Activated CD4-positive, alpha-beta memory T cell treated with anti-CD3 and anti-CD28 coated beads, Interleukin-2, amount 10 ng/mL, durations not matched to agents 7 days and 5 days (primary cell): Measurements from ENCODE around the gene NAXE. TPM values are rescaled to one million over a fixed set of nuclear protein-coding genes. Genes with fewer than 3 reads are reported as not detected.

Source experiments
- CTCF ChIA-PET: fragments of 350-600 bp; sonication (Branson Sonifier 250); formaldehyde crosslinking; loops from one replicate; lab custom pipeline; 2021; ENCODE audit warnings: antibody characterized with exemption, inconsistent platforms; lab: Charles Lee
- POLR2A ChIA-PET: fragments of 350-600 bp; sonication (Branson Sonifier 250); formaldehyde crosslinking; loops from one replicate; lab custom pipeline; 2021; ENCODE audit warnings: antibody characterized with exemption; lab: Charles Lee
- DNase-seq: peaks from one replicate; pipeline ENCODE4 v3.0.0-alpha.2; 2020
- H3K27ac Mint-ChIP-seq: one replicate; pipeline ENCODE4 v1.8.0; 2021; ENCODE audit warnings: mild to moderate bottlenecking, mixed read lengths
- H3K27me3 Mint-ChIP-seq: one replicate; pipeline ENCODE4 v1.8.0; 2021; ENCODE audit warnings: mixed read lengths
- H3K36me3 Mint-ChIP-seq: one replicate; pipeline ENCODE4 v1.8.0; 2021; ENCODE audit warnings: low read depth, mixed read lengths
- H3K4me1 Mint-ChIP-seq: one replicate; pipeline ENCODE4 v1.8.0; 2021; ENCODE audit warnings: mixed read lengths
- H3K4me3 Mint-ChIP-seq: one replicate; pipeline ENCODE4 v1.8.0; 2021; ENCODE audit warnings: mild to moderate bottlenecking, mixed read lengths
- H3K9me3 Mint-ChIP-seq: one replicate; pipeline ENCODE4 v1.8.0; 2021; ENCODE audit warnings: mixed read lengths
- total RNA-seq, 2 experiments: library from RNA; stranded (reverse); gene quantifications; one replicate each; pipeline ENCODE4 v1.2.3, GENCODE V29; 2021

The NAXE gene
- total RNA-seq, 2 experiments from 2014 or later: 45.3 to 46.1 TPM

DNA sequence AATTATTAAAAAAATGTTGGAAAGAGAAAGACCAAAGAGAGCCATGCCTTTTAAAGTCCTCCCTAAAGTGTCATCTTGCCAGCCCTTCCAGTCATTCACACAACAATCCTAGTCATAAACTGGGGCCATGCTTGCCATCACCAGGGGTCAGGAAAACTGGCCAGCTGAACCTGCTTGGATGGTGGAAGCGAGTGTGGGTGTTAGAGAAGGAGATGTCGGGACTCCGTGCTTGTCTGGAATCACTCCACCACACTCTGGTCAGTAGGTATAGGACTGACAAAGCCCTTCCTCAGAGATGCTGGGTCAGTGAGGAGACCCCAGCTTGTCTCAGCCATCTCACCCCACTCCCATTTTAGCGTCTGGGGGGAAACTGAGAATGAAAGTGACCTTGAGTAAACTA lies 24.4 kb downstream of the NAXE start:
- POLR2A ChIA-PET: no interaction called here
- Mint-ChIP-seq H3K27me3 (peaks cover 62% of the 10 kb centered on the region), H3K27ac (no peak overlapping the region), H3K4me1 (peaks cover 2% of the 10 kb centered on the region), H3K36me3 (no peaks in the 10 kb centered on the region), H3K4me3 (no peak overlapping the region), H3K9me3 (no peaks in the 10 kb centered on the region)
- CTCF ChIA-PET: interaction anchor here (0.8 to 5.6 kb wide), 2 partner anchors 10 to 62 kb away, joined by 4 to 47 read pairs; no protein-coding TSS in a partner anchor
- no peak for DNase-seq

DNA sequence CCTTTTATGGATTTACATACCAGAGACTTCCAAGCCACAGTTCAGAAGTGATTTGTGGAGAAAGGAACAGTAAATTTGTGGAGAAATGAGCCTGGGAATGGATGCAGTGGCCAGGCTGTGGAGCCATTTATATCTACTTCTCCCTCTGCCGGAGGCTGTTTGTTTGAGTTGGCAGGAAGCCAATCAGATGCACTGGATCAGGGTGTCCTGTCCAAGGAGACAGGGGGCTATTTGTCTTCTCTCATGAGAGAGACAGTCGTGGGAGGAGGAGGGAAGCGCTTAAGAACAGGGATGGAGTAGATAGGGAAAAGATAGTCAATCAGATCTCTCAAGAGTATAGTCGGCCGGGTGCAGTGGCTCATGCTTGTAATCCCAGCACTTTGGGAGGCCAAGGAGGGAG lies 24.9 kb downstream of the NAXE start:
- POLR2A ChIA-PET: no interaction called here
- Mint-ChIP-seq H3K4me1 (peaks cover 2% of the 10 kb centered on the region), H3K9me3 (no peaks in the 10 kb centered on the region), H3K27me3 (peaks cover 66% of the 10 kb centered on the region), H3K4me3 (no peak overlapping the region), H3K27ac (no peak overlapping the region), H3K36me3 (no peaks in the 10 kb centered on the region)
- no peak for DNase-seq
- CTCF ChIA-PET: interaction anchor here (1.2 to 1.7 kb wide), 2 partner anchors 11 to 27 kb away, joined by 3 to 13 read pairs; no protein-coding TSS in a partner anchor

DNA sequence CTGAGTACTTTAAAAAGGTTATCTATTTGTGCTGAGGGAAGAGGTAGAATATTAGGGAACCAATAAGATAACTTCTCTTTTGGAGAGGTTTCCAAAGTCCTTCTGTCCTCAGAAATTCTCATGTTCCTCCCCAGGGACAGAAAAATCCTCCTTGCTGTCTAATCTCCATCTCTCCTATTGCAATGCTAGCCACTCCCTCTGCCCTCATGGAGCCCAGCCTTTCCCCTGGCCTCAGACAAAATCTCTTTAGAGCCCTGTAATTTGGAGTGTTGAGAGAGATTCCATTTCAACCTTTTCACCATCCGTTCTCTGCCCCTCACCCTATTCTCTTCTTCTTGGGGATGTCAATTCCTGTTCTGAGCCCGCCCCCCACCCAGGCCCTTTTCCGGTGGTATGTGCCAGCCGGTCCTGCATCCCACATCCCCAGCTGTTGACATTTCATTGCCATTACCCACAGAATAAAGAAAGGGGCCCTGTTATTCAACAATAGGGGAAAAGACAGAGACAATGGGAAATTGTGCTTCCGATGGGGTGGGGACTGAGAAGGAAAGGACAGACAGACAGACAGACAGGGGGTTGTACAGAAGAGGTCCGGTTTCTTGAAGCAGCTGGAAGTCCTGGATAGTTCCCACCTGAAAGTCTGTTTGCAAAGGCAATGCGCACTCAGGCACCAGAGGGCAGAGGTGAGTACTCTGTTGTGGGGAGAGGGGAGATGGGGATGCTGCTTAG lies 27.4 kb downstream of the NAXE start, which contains the start of gene HAPLN2:
HAPLN2 (plus strand) TSS at position 563 of the 729 bp plus-strand sequence. CDS start 4,076 bp downstream, outside the sequence.
- ChIA-PET CTCF (interaction anchor here (0.7 to 13.8 kb wide), 4 partner anchors 9 to 53 kb away, joined by 3 to 275 read pairs (median 5); no protein-coding TSS in a partner anchor), POLR2A (no interaction called here)
- H3K27ac Mint-ChIP-seq: no peak within 1 kb of the TSS
- H3K9me3 Mint-ChIP-seq: no peaks in the 10 kb centered on the region
- peak; percentile 30 for DNase-seq
- H3K4me3 Mint-ChIP-seq: no peak within 1 kb of the TSS
- H3K27me3 Mint-ChIP-seq: peaks cover 73% of the 10 kb centered on the region
- H3K4me1 Mint-ChIP-seq: peaks cover 2% of the 10 kb centered on the region
- H3K36me3 Mint-ChIP-seq: no peaks in the 10 kb centered on the region

DNA sequence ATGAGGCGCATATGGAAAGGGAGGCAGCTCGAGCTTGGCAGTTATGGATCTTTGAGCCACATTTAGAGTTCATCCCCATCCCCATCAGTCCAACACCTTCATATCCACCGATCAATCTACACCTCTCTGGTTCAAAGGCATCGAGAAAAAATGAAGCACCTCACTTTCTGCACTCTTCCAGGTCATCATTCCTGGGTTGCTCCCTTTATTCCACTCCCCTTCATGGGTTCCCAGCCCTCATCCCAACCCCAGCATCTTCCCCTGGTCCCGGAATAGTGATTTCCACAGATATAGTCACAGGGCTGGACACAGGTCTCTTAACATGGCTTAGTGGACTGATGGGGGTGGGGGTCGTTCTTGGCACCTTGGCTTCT lies 28.0 kb downstream of the NAXE start:
- peaks cover 72% of the 10 kb centered on the region for H3K27me3 Mint-ChIP-seq
- POLR2A ChIA-PET: no interaction called here
- H3K36me3 Mint-ChIP-seq: no peaks in the 10 kb centered on the region
- H3K27ac Mint-ChIP-seq: no peak overlapping the region
- CTCF ChIA-PET: interaction anchor here (0.6 to 13.8 kb wide), 6 partner anchors 15 to 240 kb away, joined by 3 to 275 read pairs (median 3); no protein-coding TSS in a partner anchor
- H3K9me3 Mint-ChIP-seq: no peaks in the 10 kb centered on the region
- no peak overlapping the region for H3K4me3 Mint-ChIP-seq
- H3K4me1 Mint-ChIP-seq: peaks cover 4% of the 10 kb centered on the region
- no peak for DNase-seq

DNA sequence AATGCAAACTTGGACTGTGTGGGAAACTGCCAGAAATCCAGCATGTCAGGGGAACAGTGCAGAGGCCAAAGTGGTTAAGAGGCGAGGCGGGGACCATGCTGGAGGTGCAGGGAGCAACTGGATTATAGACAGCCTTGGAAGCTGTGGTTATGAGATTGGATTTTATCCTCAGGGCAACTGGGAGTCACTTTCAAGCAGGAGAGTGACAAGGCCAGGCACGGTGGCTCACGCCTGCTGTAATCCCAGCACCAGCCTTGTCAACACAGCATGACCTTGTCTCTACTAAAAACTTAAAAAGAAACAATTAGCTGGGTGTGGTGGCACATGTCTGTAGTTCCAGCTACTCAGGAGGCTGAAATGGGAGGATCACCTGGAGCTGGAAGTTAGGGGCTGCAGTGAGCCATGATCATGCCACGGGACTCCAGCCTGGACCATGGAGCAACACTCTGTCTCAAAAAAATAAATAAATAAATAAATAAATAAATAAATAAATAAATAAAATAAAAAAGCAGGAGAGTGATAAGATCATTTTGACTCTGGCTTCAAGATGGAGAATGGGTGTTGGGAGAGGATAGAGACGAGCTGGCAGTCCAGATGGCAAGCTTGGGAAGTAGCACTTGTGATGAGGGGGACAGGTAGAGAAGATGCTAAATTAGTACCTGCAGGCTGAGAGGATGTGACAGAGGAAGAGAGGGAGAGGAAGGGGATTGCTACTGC lies 31.2 kb downstream of the NAXE start:
- Mint-ChIP-seq H3K9me3 (no peaks in the 10 kb centered on the region), H3K36me3 (no peaks in the 10 kb centered on the region), H3K27me3 (peaks cover 69% of the 10 kb centered on the region), H3K4me1 (peaks cover 14% of the 10 kb centered on the region), H3K27ac (no peak overlapping the region), H3K4me3 (no peak overlapping the region)
- ChIA-PET CTCF (interaction anchor here (1.2 to 13.8 kb wide), 6 partner anchors 9 to 269 kb away, joined by 3 to 275 read pairs (median 38); partner anchors contain the start of genes BCAN and NES), POLR2A (interaction anchor here (0.7 kb wide), 1 partner anchor 29 kb away, joined by 3 read pairs; no protein-coding TSS in a partner anchor)
- no peak for DNase-seq

DNA sequence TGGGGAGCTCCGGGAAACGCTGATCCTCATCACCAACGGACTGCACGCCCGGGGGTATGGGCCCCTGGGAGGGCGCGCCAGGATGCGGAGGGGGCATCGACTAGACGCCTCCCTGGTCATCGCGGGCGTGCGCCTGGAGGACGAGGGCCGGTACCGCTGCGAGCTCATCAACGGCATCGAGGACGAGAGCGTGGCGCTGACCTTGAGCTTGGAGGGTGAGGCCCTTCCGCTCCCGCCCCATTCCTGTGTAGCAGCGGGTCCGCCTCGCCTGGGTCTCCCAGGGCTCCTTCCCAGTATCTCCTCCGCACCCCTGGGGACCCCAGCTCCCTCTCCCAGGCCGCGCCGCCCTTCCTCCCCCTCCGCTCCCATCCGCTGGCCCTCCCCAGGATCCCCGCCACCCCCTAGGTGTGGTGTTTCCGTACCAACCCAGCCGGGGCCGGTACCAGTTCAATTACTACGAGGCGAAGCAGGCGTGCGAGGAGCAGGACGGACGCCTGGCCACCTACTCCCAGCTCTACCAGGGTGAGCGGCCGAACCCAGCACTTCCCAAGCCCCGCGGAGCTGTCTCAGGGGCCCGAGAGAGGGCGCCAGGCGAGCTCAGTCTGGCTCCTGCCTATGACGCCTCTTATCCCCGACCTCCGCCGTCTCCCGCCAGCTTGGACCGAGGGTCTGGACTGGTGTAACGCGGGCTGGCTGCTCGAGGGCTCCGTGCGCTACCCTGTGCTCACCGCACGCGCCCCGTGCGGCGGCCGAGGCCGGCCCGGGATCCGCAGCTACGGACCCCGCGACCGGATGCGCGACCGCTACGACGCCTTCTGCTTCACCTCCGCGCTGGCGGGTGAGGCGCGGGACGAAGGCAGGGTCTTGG lies 32.6 kb downstream of the NAXE start:
- H3K27ac Mint-ChIP-seq: no peak overlapping the region
- H3K4me1 Mint-ChIP-seq: peaks cover 14% of the 10 kb centered on the region
- no peaks in the 10 kb centered on the region for H3K9me3 Mint-ChIP-seq
- no peaks in the 10 kb centered on the region for H3K36me3 Mint-ChIP-seq
- POLR2A ChIA-PET: interaction anchor here (1.0 to 1.2 kb wide), 2 partner anchors 22 to 37 kb away, joined by 3 read pairs; no protein-coding TSS in a partner anchor
- DNase-seq: peak; percentile 42
- CTCF ChIA-PET: interaction anchor here (0.6 to 13.8 kb wide), 30 partner anchors 10 to 345 kb away, joined by 3 to 275 read pairs (median 4); partner anchors contain the start of genes BCAN, ISG20L2, METTL25B and NAXE
- H3K27me3 Mint-ChIP-seq: peaks cover 68% of the 10 kb centered on the region
- H3K4me3 Mint-ChIP-seq: no peak overlapping the region

DNA sequence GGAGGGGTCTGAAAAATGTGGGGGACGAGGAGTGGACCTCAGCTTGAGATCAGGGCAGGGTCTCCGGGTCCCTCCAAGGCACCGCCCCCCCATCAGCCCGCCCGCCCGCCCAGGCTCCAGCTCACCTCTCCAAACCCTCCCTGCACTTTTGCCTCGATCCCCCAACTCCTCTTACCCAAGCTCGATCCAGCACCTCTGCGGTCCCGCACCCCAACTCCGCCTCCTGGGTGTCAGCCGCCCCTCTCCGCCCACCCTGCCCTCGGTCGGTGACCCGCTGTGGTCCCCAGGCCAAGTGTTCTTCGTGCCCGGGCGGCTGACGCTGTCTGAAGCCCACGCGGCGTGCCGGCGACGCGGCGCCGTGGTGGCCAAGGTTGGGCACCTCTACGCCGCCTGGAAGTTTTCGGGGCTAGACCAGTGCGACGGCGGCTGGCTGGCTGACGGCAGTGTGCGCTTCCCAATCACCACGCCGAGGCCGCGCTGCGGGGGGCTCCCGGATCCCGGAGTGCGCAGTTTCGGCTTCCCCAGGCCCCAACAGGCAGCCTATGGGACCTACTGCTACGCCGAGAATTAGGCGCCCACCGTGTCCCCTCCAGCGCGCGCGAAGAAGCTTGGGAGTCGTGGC lies 33.3 kb downstream of the NAXE start:
- H3K4me1 Mint-ChIP-seq: peaks cover 14% of the 10 kb centered on the region
- H3K27me3 Mint-ChIP-seq: peaks cover 66% of the 10 kb centered on the region
- no peak overlapping the region for H3K4me3 Mint-ChIP-seq
- no peaks in the 10 kb centered on the region for H3K36me3 Mint-ChIP-seq
- DNase-seq: no peak
- ChIA-PET CTCF (interaction anchor here (0.6 to 13.8 kb wide), 26 partner anchors 9 to 345 kb away, joined by 3 to 275 read pairs (median 6); partner anchors contain the start of genes BCAN, ISG20L2, METTL25B and NAXE), POLR2A (interaction anchor here (1.0 to 1.2 kb wide), 2 partner anchors 21 to 36 kb away, joined by 3 read pairs; no protein-coding TSS in a partner anchor)
- no peak overlapping the region for H3K27ac Mint-ChIP-seq
- no peaks in the 10 kb centered on the region for H3K9me3 Mint-ChIP-seq

DNA sequence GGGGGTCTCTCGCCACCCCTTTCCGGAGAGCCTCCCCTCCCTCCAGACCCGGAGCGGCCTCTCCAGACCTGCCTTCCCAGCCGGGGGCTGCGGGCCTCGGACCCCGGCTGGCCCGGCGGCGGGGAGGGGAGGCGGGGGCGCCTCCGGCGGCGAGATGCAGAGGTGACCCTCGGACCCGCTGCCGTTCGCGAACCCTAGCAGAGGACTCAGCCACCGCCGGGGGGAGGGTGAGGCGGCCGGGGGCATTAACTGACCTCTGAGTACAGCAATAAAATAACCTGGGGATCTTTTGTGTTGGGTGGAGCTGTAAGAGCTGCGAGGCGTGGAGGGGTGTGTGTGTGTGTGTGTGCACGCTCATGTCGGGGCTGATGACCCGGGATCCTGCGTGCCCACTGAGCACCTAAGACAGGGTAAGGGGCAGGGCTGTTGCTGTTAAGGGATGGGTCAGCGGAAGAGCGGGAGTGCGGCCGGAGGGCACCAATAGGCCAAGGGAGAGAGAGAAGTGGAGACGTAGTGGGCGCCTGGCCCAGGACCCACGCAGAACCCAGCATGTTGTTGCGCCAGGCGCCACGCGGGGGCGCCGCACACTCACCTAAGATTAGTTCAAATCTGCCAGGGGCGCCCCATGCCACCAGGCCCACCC lies 34.0 kb downstream of the NAXE start:
- DNase-seq: peak; percentile 62

GRCh38 chr1:156626079-156626438 lies 34.5 kb downstream of the NAXE start:
- no peak overlapping the region for H3K4me3 Mint-ChIP-seq

More for the DNA sequence above, 34.0 kb downstream of the NAXE start:
- CTCF ChIA-PET: interaction anchor here (1.0 to 13.8 kb wide), 15 partner anchors 9 to 267 kb away, joined by 3 to 275 read pairs (median 11); partner anchors contain the start of genes BCAN, NAXE and NES
- H3K27me3 Mint-ChIP-seq: peaks cover 64% of the 10 kb centered on the region
- H3K4me3 Mint-ChIP-seq: peak overlapping the region; percentile 35
- no peaks in the 10 kb centered on the region for H3K36me3 Mint-ChIP-seq
- H3K9me3 Mint-ChIP-seq: no peaks in the 10 kb centered on the region
- no peak overlapping the region for H3K27ac Mint-ChIP-seq
- POLR2A ChIA-PET: interaction anchor here (1.0 kb wide), 1 partner anchor 20 kb away, joined by 3 read pairs; no protein-coding TSS in a partner anchor
- peaks cover 12% of the 10 kb centered on the region for H3K4me1 Mint-ChIP-seq

GRCh38 chr1:156627313-156627880 lies 35.8 kb downstream of the NAXE start:
- DNase-seq: peak; percentile 46
- POLR2A ChIA-PET: interaction anchor here (1.0 to 1.8 kb wide), 6 partner anchors 17 to 100 kb away, joined by 3 to 7 read pairs (median 4); partner anchors contain the start of gene METTL25B
- peaks cover 67% of the 10 kb centered on the region for H3K27me3 Mint-ChIP-seq

More at GRCh38 chr1:156626079-156626438, 34.5 kb downstream of the NAXE start:
- H3K27me3 Mint-ChIP-seq: peaks cover 66% of the 10 kb centered on the region
- POLR2A ChIA-PET: interaction anchor here (1.0 kb wide), 1 partner anchor 20 kb away, joined by 3 read pairs; no protein-coding TSS in a partner anchor
- peaks cover 11% of the 10 kb centered on the region for H3K4me1 Mint-ChIP-seq
- no peak for DNase-seq
- no peak overlapping the region for H3K27ac Mint-ChIP-seq
- no peaks in the 10 kb centered on the region for H3K36me3 Mint-ChIP-seq
- no peaks in the 10 kb centered on the region for H3K9me3 Mint-ChIP-seq
- CTCF ChIA-PET: interaction anchor here (0.5 to 13.8 kb wide), 14 partner anchors 9 to 240 kb away, joined by 3 to 275 read pairs (median 13); partner anchors contain the start of genes BCAN, CRABP2 and NES

More at GRCh38 chr1:156627313-156627880, 35.8 kb downstream of the NAXE start:
- H3K4me3 Mint-ChIP-seq: no peak overlapping the region
- no peak overlapping the region for H3K27ac Mint-ChIP-seq
- H3K4me1 Mint-ChIP-seq: peaks cover 11% of the 10 kb centered on the region
- no peaks in the 10 kb centered on the region for H3K36me3 Mint-ChIP-seq
- no peaks in the 10 kb centered on the region for H3K9me3 Mint-ChIP-seq
- CTCF ChIA-PET: interaction anchor here (0.6 to 13.8 kb wide), 22 partner anchors 8 to 446 kb away, joined by 3 to 275 read pairs (median 7); partner anchors contain the start of genes BCAN, CRABP2, HAPLN2 and NAXE
